SK-N-SH (cell line): ENCODE measurements around the gene ZNF770. TPM values are rescaled to one million over a fixed set of nuclear protein-coding genes. Genes with fewer than 3 reads are reported as not detected.
A peak's percentile ranks its signal among the peaks of the same experiment; 100 is the strongest.

Experiments used
- CTCF ChIA-PET: fragments of 300-600, 350-600 bp; formaldehyde crosslinking; extraction: SDS; loops from one replicate; lab custom pipeline; 2021; lab: Yijun Ruan, JAX
- POLR2A ChIA-PET: fragments of 350-600 bp; sonication (Branson Sonifier 250); formaldehyde crosslinking; extraction: SDS; loops from one replicate; lab custom pipeline; 2020; ENCODE audit warnings: antibody characterized with exemption, inconsistent platforms; lab: Yijun Ruan, JAX
- DNase-seq: peaks from one replicate; pipeline ENCODE4 v3.0.0; 2012
- H2AFZ ChIP-seq: fragments of 200-600 bp; sonication (generic); 2 replicates; pipeline ENCODE4 v1.8.1; 2016; ENCODE audit warnings: antibody characterized with exemption, mild to moderate bottlenecking, low read depth
- H3F3A ChIP-seq: fragments of 200-600 bp; sonication (generic); replicated peaks from 2 replicates; pipeline ENCODE3; 2016; ENCODE audit warnings: antibody characterized with exemption, mild to moderate bottlenecking; ENCODE audit not compliant: insufficient read depth
- H3K27ac ChIP-seq, 2 experiments: fragments of 200-500 bp in 1 of 2; fragments of 200-600 bp in 1 of 2; sonication (Bioruptor generic) in 1 of 2; sonication (generic), shearing (Covaris generic) in 1 of 2; 2 replicates each; pipeline versions ENCODE4 v1.5.1 to v1.6.1; 2014 to 2016; ENCODE audit warnings: low read depth in 2 of 2, inconsistent platforms in 1 of 2, low read length in 1 of 2, mild to moderate bottlenecking in 1 of 2, mixed read lengths in 1 of 2
- H3K27me3 ChIP-seq: fragments of 200-600 bp; sonication (generic), shearing (Covaris generic); 2 replicates; pipeline ENCODE4 v1.6.1; 2016; ENCODE audit warnings: mixed run types; ENCODE audit not compliant: insufficient read depth
- H3K36me3 ChIP-seq, 2 experiments: fragments of 200-500 bp in 1 of 2; fragments of 200-600 bp in 1 of 2; sonication (Bioruptor generic) in 1 of 2; sonication (generic) in 1 of 2; replicated peaks in 1 of 2; 2 replicates each; pipeline versions ENCODE3 to v1.5.1; 2014 to 2016; ENCODE audit warnings: low read length in 1 of 2, mild to moderate bottlenecking in 1 of 2; ENCODE audit not compliant: insufficient read depth in 2 of 2, control insufficient read depth in 1 of 2
- H3K4me1 ChIP-seq, 2 experiments: fragments of 200-500 bp in 1 of 2; fragments of 200-600 bp in 1 of 2; sonication (Bioruptor generic) in 1 of 2; sonication (generic), shearing (Covaris generic) in 1 of 2; 2 replicates each; pipeline versions ENCODE4 v1.5.1 to v1.6.1; 2014 to 2016; ENCODE audit warnings: low read depth in 1 of 2, low read length in 1 of 2, mixed run types in 1 of 2; ENCODE audit not compliant: insufficient read depth in 2 of 2, control insufficient read depth in 1 of 2
- H3K4me2 ChIP-seq: fragments of 200-600 bp; sonication (generic), shearing (Covaris generic); 2 replicates; pipeline ENCODE4 v1.6.1; 2017; ENCODE audit warnings: mixed run types
- H3K4me3 ChIP-seq, 2 experiments: fragments of 200-500 bp in 1 of 2; fragments of 200-600 bp in 1 of 2; sonication (Bioruptor generic) in 1 of 2; sonication (generic), shearing (Covaris generic) in 1 of 2; 2 replicates each; pipeline versions ENCODE4 v1.5.1 to v1.8.1; 2014 to 2016; ENCODE audit warnings: low read depth in 2 of 2, inconsistent platforms in 1 of 2, low read length in 1 of 2, mild to moderate bottlenecking in 1 of 2, mixed read lengths in 1 of 2, moderate library complexity in 1 of 2
- H3K79me2 ChIP-seq: fragments of 200-600 bp; sonication (generic); 2 replicates; pipeline ENCODE4 v1.8.1; 2017; ENCODE audit warnings: mild to moderate bottlenecking; ENCODE audit not compliant: insufficient read depth
- H3K9ac ChIP-seq: fragments of 200-600 bp; sonication (generic); 2 replicates; pipeline ENCODE4 v1.6.1; 2017; ENCODE audit warnings: mixed run types
- H3K9me2 ChIP-seq: fragments of 200-600 bp; sonication (generic); 2 replicates; pipeline ENCODE4 v1.6.1; 2017; ENCODE audit warnings: mixed run types
- H3K9me3 ChIP-seq: fragments of 200-600 bp; sonication (generic); 2 replicates; pipeline ENCODE4 v1.6.1; 2017; ENCODE audit warnings: mixed run types, mild to moderate bottlenecking, moderate library complexity
- H4K20me1 ChIP-seq: fragments of 200-600 bp; sonication (generic); 2 replicates; pipeline ENCODE4 v1.6.1; 2017; ENCODE audit warnings: mild to moderate bottlenecking, mixed run types; ENCODE audit not compliant: insufficient read depth
- CHD2 ChIP-seq: fragments of 150-350 bp; IDR thresholded peaks from 2 replicates; pipeline ENCODE4 v1.6.1; 2018; ENCODE audit warnings: low read length; ENCODE audit not compliant: partially characterized antibody
- ELF1 ChIP-seq: IDR thresholded peaks from 2 replicates; pipeline ENCODE4 v1.4.0; 2012
- EP300 ChIP-seq, 2 experiments: IDR thresholded peaks; 2 replicates each; pipeline versions ENCODE4 v1.4.0 to v1.6.1; 2012; ENCODE audit warnings: borderline replicate concordance in 1 of 2, low read depth in 1 of 2, low read length in 1 of 2
- EZH2phosphoT487 ChIP-seq: fragments of 200-600 bp; sonication (generic); IDR thresholded peaks from 2 replicates; pipeline ENCODE4 v1.6.1; 2017; ENCODE audit warnings: low read depth, mixed run types, mild to moderate bottlenecking, antibody characterized with exemption, moderate library complexity, borderline replicate concordance
- FOSL2 ChIP-seq: IDR thresholded peaks from 2 replicates; pipeline ENCODE4 v1.4.0; 2012; ENCODE audit warnings: low read depth, mild to moderate bottlenecking, moderate library complexity, borderline replicate concordance
- FOXM1 ChIP-seq: IDR thresholded peaks from 2 replicates; pipeline ENCODE4 v1.4.0; 2012; ENCODE audit warnings: low read depth, mild to moderate bottlenecking
- MAX ChIP-seq: IDR thresholded peaks from 2 replicates; pipeline ENCODE4 v1.4.0; 2012; ENCODE audit warnings: low read depth
- MEF2A ChIP-seq: IDR thresholded peaks from 2 replicates; pipeline ENCODE4 v1.4.0; 2012; ENCODE audit warnings: low read depth, borderline replicate concordance
- MXI1 ChIP-seq: IDR thresholded peaks from 2 replicates; pipeline ENCODE4 v1.6.1; 2012; ENCODE audit warnings: mild to moderate bottlenecking, low read depth, low read length, improper control_type of control experiment
- NRF1 ChIP-seq: IDR thresholded peaks from 2 replicates; pipeline ENCODE4 v1.6.1; 2012; ENCODE audit warnings: low read depth, mild to moderate bottlenecking, low read length
- POLR2AphosphoS5 ChIP-seq: IDR thresholded peaks from 2 replicates; pipeline ENCODE4 v1.6.1; 2012; ENCODE audit warnings: low read depth, low read length
- RCOR1 ChIP-seq: fragments of 150-350 bp; IDR thresholded peaks from 2 replicates; pipeline ENCODE4 v1.6.1; 2017; ENCODE audit warnings: antibody characterized with exemption, low read length
- REST ChIP-seq: IDR thresholded peaks from 2 replicates; pipeline ENCODE4 v1.6.1; 2012; ENCODE audit warnings: mild to moderate bottlenecking, low read depth, low read length, moderate library complexity
- SIN3A ChIP-seq: IDR thresholded peaks from 2 replicates; pipeline ENCODE4 v1.6.1; 2012; ENCODE audit warnings: low read depth, mild to moderate bottlenecking, low read length, moderate library complexity, borderline replicate concordance
- TAF1 ChIP-seq: IDR thresholded peaks from 2 replicates; pipeline ENCODE4 v1.6.1; 2012; ENCODE audit warnings: low read depth, mild to moderate bottlenecking, low read length, moderate library complexity, borderline replicate concordance
- TCF12 ChIP-seq: IDR thresholded peaks from 2 replicates; pipeline ENCODE4 v1.4.0; 2012
- TEAD4 ChIP-seq: IDR thresholded peaks from 2 replicates; pipeline ENCODE4 v1.4.0; 2012; ENCODE audit warnings: mild to moderate bottlenecking, borderline replicate concordance; ENCODE audit not compliant: insufficient read depth
- YY1 ChIP-seq: IDR thresholded peaks from 2 replicates; pipeline ENCODE4 v1.4.0; 2012; ENCODE audit warnings: low read depth, mild to moderate bottlenecking
- WGBS: methylation state at CpG from one replicate; pipeline ENCODE4 v1.1.6; 2017; ENCODE audit warnings: low lambda C conversion rate; 5-methylcytosine and 5-hydroxymethylcytosine counted together
- polyA plus RNA-seq, 3 experiments: library from polyadenylated mRNA; depleted of rRNA; stranded (reverse); fragments of >200 nt; gene quantifications; 2 replicates each; pipeline ENCODE4 v1.2.3, GENCODE V29; 2012
- TF ChIP-seq, protein P1 (sequence below): fragments of 150-350 bp; IDR thresholded peaks from 2 replicates; pipeline ENCODE4 v1.6.1; 2017; ENCODE audit warnings: antibody characterized with exemption, low read length, low read depth, borderline replicate concordance
- TF ChIP-seq, protein P2 (sequence below): IDR thresholded peaks from 2 replicates; pipeline ENCODE4; 2012
- TF ChIP-seq, protein P3 (sequence below): IDR thresholded peaks from 2 replicates; pipeline ENCODE4 v1.4.0; 2012; ENCODE audit warnings: low read depth, borderline replicate concordance
- TF ChIP-seq, protein P4 (sequence below): IDR thresholded peaks from 2 replicates; pipeline ENCODE4 v1.4.0; 2012; ENCODE audit warnings: low read depth, borderline replicate concordance

The ZNF770 gene
- polyA plus RNA-seq (2012; rRNA removed), result 3.8 and 5.3 TPM in 2 replicates
- polyA plus RNA-seq (2012; cell fraction: cytosol; rRNA removed), result 7.4 and 7.6 TPM in 2 replicates
- 3.0 and 5.3 TPM in 2 replicates for polyA plus RNA-seq (2012; cell fraction: nucleus; rRNA removed)

DNA sequence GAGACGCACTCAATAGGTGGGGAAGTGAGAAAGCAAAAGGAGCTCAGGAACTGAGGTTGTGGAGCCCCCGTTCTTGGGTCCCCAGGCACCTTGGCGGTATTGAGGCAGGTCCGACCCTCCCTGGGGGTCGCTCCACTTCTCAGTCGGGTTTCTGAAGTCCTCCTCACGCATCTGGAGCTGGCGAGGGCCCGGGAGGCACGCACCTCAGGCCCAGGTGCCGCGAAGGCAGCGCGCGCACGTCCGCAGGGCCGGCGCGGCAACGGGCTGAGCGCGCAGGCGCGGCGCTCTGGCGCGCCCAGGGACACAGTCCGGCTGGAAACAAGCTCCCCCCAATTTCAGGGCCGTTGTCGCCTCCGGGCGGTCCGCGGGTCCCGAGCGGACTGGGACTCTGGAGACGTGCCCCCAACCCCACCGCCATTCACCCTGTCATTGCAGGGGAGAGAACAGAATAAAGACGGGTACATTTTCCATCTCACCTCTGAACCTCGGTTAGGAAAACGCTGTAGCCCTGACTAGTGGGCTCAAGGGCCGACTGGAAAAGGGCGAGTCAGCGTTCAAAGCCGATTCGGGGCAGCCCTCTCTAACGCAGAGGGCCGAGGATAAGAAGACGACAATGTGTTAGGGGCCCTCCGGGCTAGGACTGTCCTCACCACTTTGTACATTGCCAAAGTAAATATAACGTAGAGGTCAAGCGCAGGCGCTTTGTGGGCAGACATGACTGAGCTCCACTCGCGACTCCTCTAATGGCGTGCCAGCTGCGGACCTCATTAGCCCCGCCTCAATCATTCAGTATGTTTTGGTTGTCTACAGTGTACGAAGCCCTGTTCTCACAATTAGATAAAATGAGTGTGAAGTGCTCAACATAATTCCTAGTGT is at the start of gene ZNF770:
Gene ZNF770, minus strand, starts transcription at position 261 of the 876 bp plus-strand sequence. CDS start 4,853 bp downstream, outside the sequence.
- Histone ChIP-seq H3K4me2 (peak within 1 kb of the TSS; percentile 78), H3K9me3 (no peaks in the 10 kb centered on the region), H3K27ac (peak within 1 kb of the TSS; percentile 90 to 99), H3K27me3 (no peaks in the 10 kb centered on the region), H3F3A (peaks cover 4% of the 10 kb centered on the region), H3K4me1 (peaks cover 9 to 12% of the 10 kb centered on the region in 2 experiments; a peak in 3 of 4 replicates), H3K9ac (peak within 1 kb of the TSS; percentile 83), H4K20me1 (no peaks in the 10 kb centered on the region), H2AFZ (peak within 1 kb of the TSS; percentile 98), H3K4me3 (peak within 1 kb of the TSS; percentile 96 to 99), H3K9me2 (no peaks in the 10 kb centered on the region), H3K79me2 (peaks cover 47% of the 10 kb centered on the region), H3K36me3 (peaks cover 7 to 15% of the 10 kb centered on the region in 2 experiments)
- CTCF ChIA-PET, result interaction anchor here (0.7 to 2.2 kb wide), 6 partner anchors 8 to 456 kb away, joined by 3 to 13 read pairs (median 4); partner anchors contain the start of gene AQR
- under 1% methylated on average over 26 of the region's 60 CpGs for WGBS
- DNase-seq, result peak; percentile 92
- POLR2A ChIA-PET, result interaction anchor here (0.6 to 1.9 kb wide), 10 partner anchors 11 to 1600 kb away, joined by 3 to 39 read pairs (median 3); partner anchors contain the start of genes AQR and SLC12A6
- TF ChIP-seq RCOR1 (peak; percentile 55; the same call in 1 of the 2 replicates), SIN3A (peak; percentile 86; the same call in 1 of the 2 replicates), NRF1 (peak; percentile 78), FOSL2 (no peak), CHD2 (peak; percentile 73), MXI1 (peak; percentile 76), TCF12 (no peak), EP300 (IDR thresholded peaks at IDR 0.05; ENCODE audit: borderline replicate concordance in 1 of 2, low read depth in 1 of 2, low read length in 1 of 2) (peak in 1 of 2 experiments; percentile 26; a peak in 2 of 4 replicates), FOXM1 (no peak), EZH2phosphoT487 (no peak), POLR2AphosphoS5 (peak; percentile 87; the same call in 1 of the 2 replicates), ELF1 (no peak), MEF2A (no peak), REST (peak; percentile 70; the same call in 1 of the 2 replicates), YY1 (peak; percentile 54; the same call in 1 of the 2 replicates), TAF1 (peak; percentile 95), TEAD4 (no peak), MAX (peak; percentile 70; the same call in 1 of the 2 replicates)
- TF ChIP-seq, protein P1, sequence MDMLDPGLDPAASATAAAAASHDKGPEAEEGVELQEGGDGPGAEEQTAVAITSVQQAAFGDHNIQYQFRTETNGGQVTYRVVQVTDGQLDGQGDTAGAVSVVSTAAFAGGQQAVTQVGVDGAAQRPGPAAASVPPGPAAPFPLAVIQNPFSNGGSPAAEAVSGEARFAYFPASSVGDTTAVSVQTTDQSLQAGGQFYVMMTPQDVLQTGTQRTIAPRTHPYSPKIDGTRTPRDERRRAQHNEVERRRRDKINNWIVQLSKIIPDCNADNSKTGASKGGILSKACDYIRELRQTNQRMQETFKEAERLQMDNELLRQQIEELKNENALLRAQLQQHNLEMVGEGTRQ, result no peak
- TF ChIP-seq, protein P2, sequence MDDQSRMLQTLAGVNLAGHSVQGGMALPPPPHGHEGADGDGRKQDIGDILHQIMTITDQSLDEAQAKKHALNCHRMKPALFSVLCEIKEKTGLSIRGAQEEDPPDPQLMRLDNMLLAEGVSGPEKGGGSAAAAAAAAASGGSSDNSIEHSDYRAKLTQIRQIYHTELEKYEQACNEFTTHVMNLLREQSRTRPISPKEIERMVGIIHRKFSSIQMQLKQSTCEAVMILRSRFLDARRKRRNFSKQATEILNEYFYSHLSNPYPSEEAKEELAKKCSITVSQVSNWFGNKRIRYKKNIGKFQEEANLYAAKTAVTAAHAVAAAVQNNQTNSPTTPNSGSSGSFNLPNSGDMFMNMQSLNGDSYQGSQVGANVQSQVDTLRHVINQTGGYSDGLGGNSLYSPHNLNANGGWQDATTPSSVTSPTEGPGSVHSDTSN, result peak; percentile 26; the same call in 1 of the 2 replicates
- TF ChIP-seq, protein P3, sequence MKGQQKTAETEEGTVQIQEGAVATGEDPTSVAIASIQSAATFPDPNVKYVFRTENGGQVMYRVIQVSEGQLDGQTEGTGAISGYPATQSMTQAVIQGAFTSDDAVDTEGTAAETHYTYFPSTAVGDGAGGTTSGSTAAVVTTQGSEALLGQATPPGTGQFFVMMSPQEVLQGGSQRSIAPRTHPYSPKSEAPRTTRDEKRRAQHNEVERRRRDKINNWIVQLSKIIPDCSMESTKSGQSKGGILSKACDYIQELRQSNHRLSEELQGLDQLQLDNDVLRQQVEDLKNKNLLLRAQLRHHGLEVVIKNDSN, result peak; percentile 34; the same call in 1 of the 2 replicates
- TF ChIP-seq, protein P4, sequence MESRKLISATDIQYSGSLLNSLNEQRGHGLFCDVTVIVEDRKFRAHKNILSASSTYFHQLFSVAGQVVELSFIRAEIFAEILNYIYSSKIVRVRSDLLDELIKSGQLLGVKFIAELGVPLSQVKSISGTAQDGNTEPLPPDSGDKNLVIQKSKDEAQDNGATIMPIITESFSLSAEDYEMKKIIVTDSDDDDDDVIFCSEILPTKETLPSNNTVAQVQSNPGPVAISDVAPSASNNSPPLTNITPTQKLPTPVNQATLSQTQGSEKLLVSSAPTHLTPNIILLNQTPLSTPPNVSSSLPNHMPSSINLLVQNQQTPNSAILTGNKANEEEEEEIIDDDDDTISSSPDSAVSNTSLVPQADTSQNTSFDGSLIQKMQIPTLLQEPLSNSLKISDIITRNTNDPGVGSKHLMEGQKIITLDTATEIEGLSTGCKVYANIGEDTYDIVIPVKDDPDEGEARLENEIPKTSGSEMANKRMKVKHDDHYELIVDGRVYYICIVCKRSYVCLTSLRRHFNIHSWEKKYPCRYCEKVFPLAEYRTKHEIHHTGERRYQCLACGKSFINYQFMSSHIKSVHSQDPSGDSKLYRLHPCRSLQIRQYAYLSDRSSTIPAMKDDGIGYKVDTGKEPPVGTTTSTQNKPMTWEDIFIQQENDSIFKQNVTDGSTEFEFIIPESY, result no peak
